ENCODE measurements around the gene USP9Y. TPM values are rescaled to one million over a fixed set of nuclear protein-coding genes. Genes with fewer than 3 reads are reported as not detected.

USP9Y gene
- total RNA-seq, 1 donor from 2014 or later = 25.4 TPM

DNA sequence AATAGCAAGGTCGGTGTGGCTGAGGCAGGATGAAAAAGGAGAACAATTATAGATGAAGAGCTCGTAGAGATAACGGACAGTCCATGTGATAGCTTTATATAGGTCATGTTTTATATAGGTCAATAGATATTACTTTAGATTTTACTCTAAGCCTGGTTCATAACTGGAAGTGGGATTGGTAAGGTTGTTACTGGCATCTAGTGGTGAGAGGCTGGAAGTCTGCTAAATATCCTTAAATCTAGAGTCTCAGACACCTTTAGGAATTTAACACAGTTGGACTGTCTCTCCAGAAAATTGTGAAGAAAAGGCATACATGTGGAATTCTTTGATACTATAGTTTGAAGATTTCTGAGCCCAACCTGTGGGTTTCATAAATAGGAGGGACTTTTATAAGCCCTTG, 108.0 kb downstream of the USP9Y start:
- Mint-ChIP-seq H3K4me3 (ENCODE audit: unreplicated experiment) (no peak overlapping the region), H3K9me3 (ENCODE audit: unreplicated experiment) (no peaks in the 10 kb centered on the region), H3K4me1 (ENCODE audit: unreplicated experiment) (peaks cover 6% of the 10 kb centered on the region), H3K27ac (ENCODE audit: unreplicated experiment) (no peak overlapping the region), H3K36me3 (ENCODE audit: low read depth, unreplicated experiment) (peaks cover 2% of the 10 kb centered on the region), H3K27me3 (ENCODE audit: unreplicated experiment) (no peaks in the 10 kb centered on the region)
- TF ChIP-seq, protein P1, sequence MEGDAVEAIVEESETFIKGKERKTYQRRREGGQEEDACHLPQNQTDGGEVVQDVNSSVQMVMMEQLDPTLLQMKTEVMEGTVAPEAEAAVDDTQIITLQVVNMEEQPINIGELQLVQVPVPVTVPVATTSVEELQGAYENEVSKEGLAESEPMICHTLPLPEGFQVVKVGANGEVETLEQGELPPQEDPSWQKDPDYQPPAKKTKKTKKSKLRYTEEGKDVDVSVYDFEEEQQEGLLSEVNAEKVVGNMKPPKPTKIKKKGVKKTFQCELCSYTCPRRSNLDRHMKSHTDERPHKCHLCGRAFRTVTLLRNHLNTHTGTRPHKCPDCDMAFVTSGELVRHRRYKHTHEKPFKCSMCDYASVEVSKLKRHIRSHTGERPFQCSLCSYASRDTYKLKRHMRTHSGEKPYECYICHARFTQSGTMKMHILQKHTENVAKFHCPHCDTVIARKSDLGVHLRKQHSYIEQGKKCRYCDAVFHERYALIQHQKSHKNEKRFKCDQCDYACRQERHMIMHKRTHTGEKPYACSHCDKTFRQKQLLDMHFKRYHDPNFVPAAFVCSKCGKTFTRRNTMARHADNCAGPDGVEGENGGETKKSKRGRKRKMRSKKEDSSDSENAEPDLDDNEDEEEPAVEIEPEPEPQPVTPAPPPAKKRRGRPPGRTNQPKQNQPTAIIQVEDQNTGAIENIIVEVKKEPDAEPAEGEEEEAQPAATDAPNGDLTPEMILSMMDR (IDR thresholded peaks at IDR 0.05; ENCODE audit: unreplicated experiment) = no peak
- no peak for DNase-seq (ENCODE audit: low spot score)

- H3K4me3 Mint-ChIP-seq (ENCODE audit: unreplicated experiment) = no peak overlapping the region
- TF ChIP-seq, protein P1 (IDR thresholded peaks at IDR 0.05; ENCODE audit: unreplicated experiment) = no peak
- no peak overlapping the region for H3K27ac Mint-ChIP-seq (ENCODE audit: unreplicated experiment)
- no peaks in the 10 kb centered on the region for H3K27me3 Mint-ChIP-seq (ENCODE audit: unreplicated experiment)
- no peaks in the 10 kb centered on the region for H3K4me1 Mint-ChIP-seq (ENCODE audit: unreplicated experiment)
- no peaks in the 10 kb centered on the region for H3K36me3 Mint-ChIP-seq (ENCODE audit: low read depth, unreplicated experiment)
- H3K9me3 Mint-ChIP-seq (ENCODE audit: unreplicated experiment) = no peaks in the 10 kb centered on the region
- no peak for DNase-seq (ENCODE audit: low spot score)
Measured at GRCh38 chrY:12823408-12823807, 122.4 kb downstream of the USP9Y start.

DNA sequence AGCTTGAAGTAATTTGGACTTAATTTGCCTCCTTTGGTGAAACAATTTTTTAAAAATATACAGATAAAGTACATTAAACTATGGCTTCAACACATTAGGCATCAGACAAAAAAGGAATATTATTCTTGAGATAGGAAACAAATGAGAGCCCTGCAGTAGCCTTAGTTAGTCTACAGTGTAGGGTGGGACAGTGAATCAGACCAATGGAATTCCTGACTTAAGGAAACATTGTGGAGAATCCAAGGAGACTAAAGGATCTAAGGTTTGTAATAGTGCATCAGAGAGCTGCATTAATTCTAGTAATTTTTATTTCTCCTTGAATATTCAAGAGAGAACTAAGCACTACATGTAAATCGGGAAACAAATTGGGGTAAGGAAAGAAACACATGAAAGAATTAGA, 125.8 kb downstream of the USP9Y start:
- Mint-ChIP-seq H3K27me3 (ENCODE audit: unreplicated experiment) (no peaks in the 10 kb centered on the region), H3K36me3 (ENCODE audit: low read depth, unreplicated experiment) (no peaks in the 10 kb centered on the region), H3K9me3 (ENCODE audit: unreplicated experiment) (no peaks in the 10 kb centered on the region), H3K27ac (ENCODE audit: unreplicated experiment) (no peak overlapping the region), H3K4me1 (ENCODE audit: unreplicated experiment) (no peaks in the 10 kb centered on the region), H3K4me3 (ENCODE audit: unreplicated experiment) (no peak overlapping the region)
- TF ChIP-seq, protein P1 (IDR thresholded peaks at IDR 0.05; ENCODE audit: unreplicated experiment) = no peak
- DNase-seq (ENCODE audit: low spot score) = no peak

GRCh38 chrY:12833284-12833683, 132.3 kb downstream of the USP9Y start:
- DNase-seq (ENCODE audit: low spot score) = no peak
- no peaks in the 10 kb centered on the region for H3K9me3 Mint-ChIP-seq (ENCODE audit: unreplicated experiment)
- H3K27me3 Mint-ChIP-seq (ENCODE audit: unreplicated experiment) = no peaks in the 10 kb centered on the region
- no peaks in the 10 kb centered on the region for H3K36me3 Mint-ChIP-seq (ENCODE audit: low read depth, unreplicated experiment)
- H3K4me1 Mint-ChIP-seq (ENCODE audit: unreplicated experiment) = no peaks in the 10 kb centered on the region
- H3K4me3 Mint-ChIP-seq (ENCODE audit: unreplicated experiment) = no peak overlapping the region
- no peak overlapping the region for H3K27ac Mint-ChIP-seq (ENCODE audit: unreplicated experiment)
- TF ChIP-seq, protein P1 (IDR thresholded peaks at IDR 0.05; ENCODE audit: unreplicated experiment) = no peak

GRCh38 chrY:12837550-12837949, 136.5 kb downstream of the USP9Y start:
- Mint-ChIP-seq H3K4me3 (ENCODE audit: unreplicated experiment) (no peak overlapping the region), H3K4me1 (ENCODE audit: unreplicated experiment) (no peaks in the 10 kb centered on the region), H3K27ac (ENCODE audit: unreplicated experiment) (no peak overlapping the region), H3K36me3 (ENCODE audit: low read depth, unreplicated experiment) (no peaks in the 10 kb centered on the region), H3K27me3 (ENCODE audit: unreplicated experiment) (no peaks in the 10 kb centered on the region), H3K9me3 (ENCODE audit: unreplicated experiment) (no peaks in the 10 kb centered on the region)
- TF ChIP-seq, protein P1 (IDR thresholded peaks at IDR 0.05; ENCODE audit: unreplicated experiment) = no peak
- no peak for DNase-seq (ENCODE audit: low spot score)

All from endothelial cell (in vitro differentiated cells).